Type B pancreatic cell (in vitro differentiated cells): ENCODE results near the gene PMFBP1. TPM values are rescaled to one million over a fixed set of nuclear protein-coding genes. Genes with fewer than 3 reads are reported as not detected.

ENCODE experiments used
- DNase-seq: peaks from one replicate; pipeline ENCODE4 v3.0.0; 2021; ENCODE audit warnings: mixed read lengths; ENCODE audit not compliant: unreplicated experiment; ENCODE audit errors: extremely low spot score
- H3K27ac Mint-ChIP-seq: 2 replicates; pipeline ENCODE4 v1.8.0; 2021; ENCODE audit warnings: mild to moderate bottlenecking, mixed read lengths
- H3K27me3 Mint-ChIP-seq: 2 replicates; pipeline ENCODE4 v1.8.0; 2021; ENCODE audit warnings: mixed read lengths
- H3K36me3 Mint-ChIP-seq: 2 replicates; pipeline ENCODE4 v1.8.0; 2021; ENCODE audit warnings: mixed read lengths
- H3K4me1 Mint-ChIP-seq: one replicate; pipeline ENCODE4 v1.8.0; 2021; ENCODE audit warnings: mixed read lengths; ENCODE audit not compliant: unreplicated experiment
- H3K4me3 Mint-ChIP-seq: 2 replicates; pipeline ENCODE4 v1.8.0; 2021; ENCODE audit warnings: mild to moderate bottlenecking, mixed read lengths
- H3K9me3 Mint-ChIP-seq: 2 replicates; pipeline ENCODE4 v1.8.0; 2021; ENCODE audit warnings: mixed read lengths
- total RNA-seq: library from RNA; stranded (reverse); gene quantifications from 2 replicates; pipeline ENCODE4 v1.2.1, GENCODE V29; 2021; ENCODE audit warnings: low replicate concordance
- TF ChIP-seq, protein P1 (sequence below): fragments of 200-600 bp; sonication (generic); conservative IDR thresholded peaks from 2 replicates; pipeline ENCODE4 v1.5.0; 2021; ENCODE audit warnings: antibody characterized with exemption, mild to moderate bottlenecking

PMFBP1 gene
- total RNA-seq, 1 donor from 2014 or later: 3.8 TPM

DNA sequence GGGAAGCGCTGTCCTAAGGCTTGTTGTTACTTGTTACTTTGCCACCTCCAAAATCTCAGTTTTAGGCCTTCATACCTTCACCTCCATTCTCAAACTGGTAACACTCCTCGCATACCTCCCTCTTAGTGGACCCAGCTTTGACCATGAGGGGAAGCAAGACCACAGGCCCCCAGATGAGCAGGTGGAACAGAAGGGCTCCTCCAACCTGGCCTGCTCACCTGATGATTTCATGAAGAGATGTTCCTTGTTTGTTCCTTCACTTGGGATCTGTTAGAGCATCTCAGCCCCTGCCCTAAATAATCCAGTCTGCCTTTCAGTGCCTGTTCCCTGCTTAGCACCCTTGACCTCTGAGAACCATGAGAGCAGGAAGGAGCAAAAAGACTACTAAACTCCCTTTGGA is 49.6 kb downstream of the PMFBP1 start:
- Mint-ChIP-seq H3K4me3 (no peak overlapping the region), H3K27me3 (no peaks in the 10 kb centered on the region), H3K4me1 (peaks cover 19% of the 10 kb centered on the region), H3K9me3 (no peaks in the 10 kb centered on the region), H3K36me3 (no peaks in the 10 kb centered on the region), H3K27ac (no peak overlapping the region)
- no peak for DNase-seq
- TF ChIP-seq, protein P1, sequence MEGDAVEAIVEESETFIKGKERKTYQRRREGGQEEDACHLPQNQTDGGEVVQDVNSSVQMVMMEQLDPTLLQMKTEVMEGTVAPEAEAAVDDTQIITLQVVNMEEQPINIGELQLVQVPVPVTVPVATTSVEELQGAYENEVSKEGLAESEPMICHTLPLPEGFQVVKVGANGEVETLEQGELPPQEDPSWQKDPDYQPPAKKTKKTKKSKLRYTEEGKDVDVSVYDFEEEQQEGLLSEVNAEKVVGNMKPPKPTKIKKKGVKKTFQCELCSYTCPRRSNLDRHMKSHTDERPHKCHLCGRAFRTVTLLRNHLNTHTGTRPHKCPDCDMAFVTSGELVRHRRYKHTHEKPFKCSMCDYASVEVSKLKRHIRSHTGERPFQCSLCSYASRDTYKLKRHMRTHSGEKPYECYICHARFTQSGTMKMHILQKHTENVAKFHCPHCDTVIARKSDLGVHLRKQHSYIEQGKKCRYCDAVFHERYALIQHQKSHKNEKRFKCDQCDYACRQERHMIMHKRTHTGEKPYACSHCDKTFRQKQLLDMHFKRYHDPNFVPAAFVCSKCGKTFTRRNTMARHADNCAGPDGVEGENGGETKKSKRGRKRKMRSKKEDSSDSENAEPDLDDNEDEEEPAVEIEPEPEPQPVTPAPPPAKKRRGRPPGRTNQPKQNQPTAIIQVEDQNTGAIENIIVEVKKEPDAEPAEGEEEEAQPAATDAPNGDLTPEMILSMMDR: no peak

DNA sequence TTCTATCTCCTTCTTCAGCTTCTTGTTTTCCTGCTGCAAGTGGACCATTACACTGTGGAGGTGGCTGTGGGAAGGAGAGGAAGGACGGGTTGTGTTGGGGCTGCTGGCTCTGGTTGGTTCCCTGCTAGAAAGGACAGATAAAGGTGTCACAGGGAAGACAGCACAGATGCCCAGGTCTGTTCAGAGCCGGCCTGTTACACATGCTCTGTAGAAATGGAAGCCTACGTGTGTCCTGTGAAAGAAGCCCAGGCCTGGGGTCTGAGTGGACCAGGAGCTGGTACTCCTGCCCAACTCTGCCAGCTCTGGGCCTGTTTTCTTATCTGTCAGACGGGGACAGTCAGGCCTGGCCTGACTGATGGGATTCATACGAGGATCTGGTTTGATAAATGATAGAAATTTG is 51.9 kb downstream of the PMFBP1 start:
- Mint-ChIP-seq H3K4me3 (no peak overlapping the region), H3K36me3 (no peaks in the 10 kb centered on the region), H3K4me1 (peaks cover 4% of the 10 kb centered on the region), H3K9me3 (no peaks in the 10 kb centered on the region), H3K27ac (no peak overlapping the region), H3K27me3 (no peaks in the 10 kb centered on the region)
- TF ChIP-seq, protein P1: no peak
- peak; percentile 32 for DNase-seq

DNA sequence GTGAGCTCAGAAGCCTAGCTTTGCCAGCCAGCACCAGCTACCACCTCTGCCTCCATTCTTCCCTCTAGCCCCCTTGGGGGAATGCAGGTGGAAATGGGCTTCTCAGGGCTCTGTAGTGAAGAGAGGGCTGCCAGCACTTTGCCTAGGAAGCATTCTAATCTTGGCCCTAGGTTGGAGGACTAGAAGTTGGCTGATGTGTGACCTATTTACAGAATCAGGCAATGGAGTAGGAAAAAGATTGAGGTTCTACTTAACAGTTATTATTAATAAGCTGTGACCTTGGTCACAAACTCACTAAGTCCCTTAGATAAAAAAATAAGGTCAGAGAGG is 58.4 kb downstream of the PMFBP1 start:
- DNase-seq: no peak
- Mint-ChIP-seq H3K4me1 (no peaks in the 10 kb centered on the region), H3K4me3 (no peak overlapping the region), H3K36me3 (peaks cover 5% of the 10 kb centered on the region), H3K27ac (no peak overlapping the region), H3K27me3 (no peaks in the 10 kb centered on the region), H3K9me3 (no peaks in the 10 kb centered on the region)
- TF ChIP-seq, protein P1: no peak

DNA sequence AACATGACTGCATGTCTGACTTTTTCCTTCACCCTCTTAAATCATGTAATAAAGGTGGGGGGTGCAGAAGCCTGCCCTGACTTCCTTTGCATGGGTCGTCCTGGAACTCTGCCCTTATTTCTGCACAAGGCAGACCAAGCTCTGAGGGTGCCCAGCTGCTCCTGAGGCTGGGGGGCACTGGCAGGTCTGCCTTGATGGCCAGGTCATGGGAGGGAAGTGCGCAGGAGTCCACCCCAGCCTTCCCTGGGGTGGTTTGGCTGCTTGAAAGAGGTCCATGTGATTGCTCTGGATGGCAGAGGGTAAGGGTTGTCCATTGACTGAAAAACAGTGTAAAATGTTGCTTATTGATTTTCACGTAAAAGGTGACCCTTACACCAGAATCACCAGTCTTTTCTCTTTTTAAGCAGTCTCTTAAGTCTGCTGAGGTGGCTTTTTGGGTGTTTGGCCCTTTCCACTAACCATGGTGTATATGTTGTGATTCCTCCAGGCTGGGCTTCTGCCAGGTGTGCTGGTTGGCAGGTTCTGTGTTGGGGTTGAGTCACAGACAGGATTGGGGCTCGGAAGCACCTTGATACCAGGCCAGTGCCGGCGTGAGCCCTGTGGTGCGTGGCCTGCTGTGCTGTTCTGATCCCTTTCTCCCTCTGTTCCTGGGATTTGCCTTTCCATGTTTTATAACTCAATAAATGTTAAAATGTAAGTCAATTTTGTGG is 58.9 kb downstream of the PMFBP1 start:
- H3K27me3 Mint-ChIP-seq: no peaks in the 10 kb centered on the region
- peaks cover 6% of the 10 kb centered on the region for H3K36me3 Mint-ChIP-seq
- TF ChIP-seq, protein P1: no peak
- H3K27ac Mint-ChIP-seq: no peak overlapping the region
- DNase-seq: no peak
- H3K4me1 Mint-ChIP-seq: no peaks in the 10 kb centered on the region
- no peak overlapping the region for H3K4me3 Mint-ChIP-seq
- no peaks in the 10 kb centered on the region for H3K9me3 Mint-ChIP-seq

DNA sequence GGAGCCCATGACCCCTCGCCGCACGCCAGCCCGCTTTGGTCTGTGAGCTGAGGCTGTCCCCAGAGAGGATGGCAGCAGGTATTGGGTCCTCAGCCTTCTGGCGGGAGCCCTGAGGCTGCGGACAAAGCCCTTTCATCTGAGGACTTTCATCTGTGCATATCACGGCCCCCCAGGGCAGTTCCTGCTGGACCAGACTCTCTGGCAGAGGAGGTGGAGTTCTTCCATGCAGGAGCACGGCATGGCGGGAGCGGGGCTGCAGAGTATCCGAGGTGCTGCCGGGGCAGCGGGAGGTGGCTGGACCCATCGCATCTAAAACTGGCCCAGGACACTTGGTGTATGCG is 59.5 kb downstream of the PMFBP1 start:
- peaks cover 8% of the 10 kb centered on the region for H3K36me3 Mint-ChIP-seq
- H3K4me3 Mint-ChIP-seq: no peak overlapping the region
- H3K4me1 Mint-ChIP-seq: no peaks in the 10 kb centered on the region
- no peak overlapping the region for H3K27ac Mint-ChIP-seq
- no peak for DNase-seq
- TF ChIP-seq, protein P1: no peak
- H3K27me3 Mint-ChIP-seq: no peaks in the 10 kb centered on the region
- H3K9me3 Mint-ChIP-seq: no peaks in the 10 kb centered on the region
